Astrocyte (in vitro differentiated cells and primary cell): ENCODE results near the gene KIF20B. TPM values are rescaled to one million over a fixed set of nuclear protein-coding genes. Genes with fewer than 3 reads are reported as not detected.

Experiments
- DNase-seq: peaks from one replicate; pipeline ENCODE4 v3.0.0-alpha.2; 2010; ENCODE audit warnings: low read depth
- FAIRE-seq: peaks from 2 replicates; lab custom pipeline; 2011; peaks lifted over from hg19 to GRCh38; lab: Jason Lieb, UNC
- H2AFZ ChIP-seq: 2 replicates; pipeline ENCODE4 v1.6.0; 2012; ENCODE audit warnings: low read depth, low read length, inconsistent platforms
- H3K27ac ChIP-seq: 2 replicates; pipeline ENCODE4 v1.5.1; 2011; ENCODE audit warnings: low read depth, low read length, inconsistent platforms
- H3K27me3 ChIP-seq: 2 replicates; pipeline ENCODE4 v1.6.0; 2011; ENCODE audit warnings: low read length, inconsistent platforms; ENCODE audit not compliant: insufficient read depth
- H3K36me3 ChIP-seq: 2 replicates; pipeline ENCODE4 v1.5.1; 2011; ENCODE audit warnings: low read length, inconsistent platforms; ENCODE audit not compliant: insufficient read depth
- H3K4me1 ChIP-seq: 2 replicates; pipeline ENCODE4 v1.5.1; 2011; ENCODE audit warnings: low read length, inconsistent platforms; ENCODE audit not compliant: insufficient read depth
- H3K4me2 ChIP-seq: 2 replicates; pipeline ENCODE4 v1.6.0; 2012; ENCODE audit warnings: low read length, inconsistent platforms
- H3K4me3 ChIP-seq: 2 replicates; pipeline ENCODE4 v1.5.1; 2011; ENCODE audit warnings: low read depth, mild to moderate bottlenecking, low read length, inconsistent platforms; ENCODE audit not compliant: insufficient read depth
- H3K79me2 ChIP-seq: 2 replicates; pipeline ENCODE4 v1.6.0; 2012; ENCODE audit warnings: mild to moderate bottlenecking, low read length, inconsistent platforms; ENCODE audit not compliant: insufficient read depth
- H3K9ac ChIP-seq: 2 replicates; pipeline ENCODE4 v1.6.0; 2012; ENCODE audit warnings: mild to moderate bottlenecking, low read length, inconsistent platforms
- H3K9me3 ChIP-seq: 2 replicates; pipeline ENCODE4 v1.5.1; 2012; ENCODE audit warnings: low read depth, mild to moderate bottlenecking, low read length, inconsistent platforms; ENCODE audit not compliant: insufficient read depth
- H4K20me1 ChIP-seq: 2 replicates; pipeline ENCODE4 v1.6.0; 2012; ENCODE audit warnings: low read length, inconsistent platforms; ENCODE audit not compliant: insufficient read depth
- H3K27ac Mint-ChIP-seq: one replicate; pipeline ENCODE4 v1.8.0; 2021; ENCODE audit warnings: mild to moderate bottlenecking, mixed read lengths; ENCODE audit not compliant: unreplicated experiment
- H3K27me3 Mint-ChIP-seq: one replicate; pipeline ENCODE4 v1.8.0; 2021; ENCODE audit warnings: low read depth, mixed read lengths; ENCODE audit not compliant: unreplicated experiment
- H3K36me3 Mint-ChIP-seq: one replicate; pipeline ENCODE4 v1.8.0; 2021; ENCODE audit warnings: low read depth, mixed read lengths; ENCODE audit not compliant: unreplicated experiment
- H3K4me1 Mint-ChIP-seq: one replicate; pipeline ENCODE4 v1.8.0; 2021; ENCODE audit warnings: low read depth, mixed read lengths; ENCODE audit not compliant: unreplicated experiment
- H3K4me3 Mint-ChIP-seq: one replicate; pipeline ENCODE4 v1.8.0; 2021; ENCODE audit warnings: mild to moderate bottlenecking, moderate library complexity, mixed read lengths; ENCODE audit not compliant: unreplicated experiment
- H3K9me3 Mint-ChIP-seq: one replicate; pipeline ENCODE4 v1.8.0; 2021; ENCODE audit warnings: mild to moderate bottlenecking, mixed read lengths; ENCODE audit not compliant: unreplicated experiment
- CTCF ChIP-seq: IDR thresholded peaks from 2 replicates; pipeline ENCODE4 v1.5.1; 2011; ENCODE audit warnings: low read depth, mild to moderate bottlenecking, inconsistent platforms, low read length, moderate library complexity; ENCODE audit not compliant: insufficient read depth
- EZH2 ChIP-seq: IDR thresholded peaks from 2 replicates; pipeline ENCODE4 v1.6.1; 2012; ENCODE audit warnings: mild to moderate bottlenecking, low read length, inconsistent platforms; ENCODE audit not compliant: insufficient read depth
- total RNA-seq: library from RNA; stranded (reverse); gene quantifications from 2 replicates; pipeline ENCODE4 v1.2.1, GENCODE V29; 2021

Gene KIF20B
- total RNA-seq, 1 donor from 2014 or later, result 7.1 TPM

GRCh38 chr10:89793649-89794254 is 92.4 kb downstream of the KIF20B start:
- H2AFZ ChIP-seq, result no peak overlapping the region
- H3K27me3 ChIP-seq, result no peaks in the 10 kb centered on the region
- no peaks in the 10 kb centered on the region for H3K4me1 ChIP-seq
- no peaks in the 10 kb centered on the region for H4K20me1 ChIP-seq
- H3K27ac ChIP-seq, result no peak overlapping the region
- peak; percentile 55 for DNase-seq
- no peak overlapping the region for H3K4me3 ChIP-seq
- H3K4me2 ChIP-seq, result no peak overlapping the region
- no peak overlapping the region for H3K27ac Mint-ChIP-seq
- no peaks in the 10 kb centered on the region for H3K36me3 ChIP-seq
- H3K36me3 Mint-ChIP-seq, result no peaks in the 10 kb centered on the region
- TF ChIP-seq EZH2 (no peak), CTCF (peak; percentile 83)
- peak; percentile 41 for FAIRE-seq
- no peak overlapping the region for H3K9ac ChIP-seq
- H3K79me2 ChIP-seq, result no peaks in the 10 kb centered on the region
- no peak overlapping the region for H3K4me3 Mint-ChIP-seq
- no peaks in the 10 kb centered on the region for H3K9me3 ChIP-seq
- no peaks in the 10 kb centered on the region for H3K27me3 Mint-ChIP-seq
- peaks cover 3% of the 10 kb centered on the region for H3K9me3 Mint-ChIP-seq
- H3K4me1 Mint-ChIP-seq, result no peaks in the 10 kb centered on the region

GRCh38 chr10:89795840-89796239 is 94.5 kb downstream of the KIF20B start:
- H3K27ac ChIP-seq, result no peak overlapping the region
- Mint-ChIP-seq H3K27ac (no peak overlapping the region), H3K9me3 (no peaks in the 10 kb centered on the region), H3K36me3 (no peaks in the 10 kb centered on the region), H3K4me1 (peaks cover 1% of the 10 kb centered on the region), H3K27me3 (peaks cover 2% of the 10 kb centered on the region), H3K4me3 (no peak overlapping the region)
- H3K4me2 ChIP-seq, result no peak overlapping the region
- H3K36me3 ChIP-seq, result no peaks in the 10 kb centered on the region
- no peaks in the 10 kb centered on the region for H3K4me1 ChIP-seq
- FAIRE-seq (no peak), DNase-seq (no peak)
- no peak overlapping the region for H3K4me3 ChIP-seq
- H2AFZ ChIP-seq, result no peak overlapping the region
- no peak overlapping the region for H3K9ac ChIP-seq
- H3K9me3 ChIP-seq, result no peaks in the 10 kb centered on the region
- no peaks in the 10 kb centered on the region for H3K27me3 ChIP-seq
- no peaks in the 10 kb centered on the region for H3K79me2 ChIP-seq
- no peak for TF ChIP-seq CTCF
- H4K20me1 ChIP-seq, result no peaks in the 10 kb centered on the region

- no peak overlapping the region for H3K9ac ChIP-seq
- no peaks in the 10 kb centered on the region for H3K9me3 Mint-ChIP-seq
- no peaks in the 10 kb centered on the region for H3K36me3 ChIP-seq
- H3K36me3 Mint-ChIP-seq, result no peaks in the 10 kb centered on the region
- H3K27ac Mint-ChIP-seq, result no peak overlapping the region
- H3K9me3 ChIP-seq, result no peaks in the 10 kb centered on the region
- H3K4me1 ChIP-seq, result no peaks in the 10 kb centered on the region
- no peak for DNase-seq
- no peak overlapping the region for H3K4me3 Mint-ChIP-seq
- no peaks in the 10 kb centered on the region for H4K20me1 ChIP-seq
- peaks cover 1% of the 10 kb centered on the region for H3K4me1 Mint-ChIP-seq
- H3K4me3 ChIP-seq, result no peak overlapping the region
- H2AFZ ChIP-seq, result no peak overlapping the region
- H3K79me2 ChIP-seq, result no peaks in the 10 kb centered on the region
- H3K4me2 ChIP-seq, result no peak overlapping the region
- no peaks in the 10 kb centered on the region for H3K27me3 ChIP-seq
- peaks cover 2% of the 10 kb centered on the region for H3K27me3 Mint-ChIP-seq
- H3K27ac ChIP-seq, result no peak overlapping the region
- TF ChIP-seq EZH2, result no peak
- FAIRE-seq, result no peak
These were observed 96.7 kb downstream of the KIF20B start for GRCh38 chr10:89798092-89798491.
